ENCODE measurements around the gene HK1. TPM values are rescaled to one million over a fixed set of nuclear protein-coding genes. Genes with fewer than 3 reads are reported as not detected.
A peak's percentile ranks its signal among the peaks of the same experiment; 100 is the strongest.

HK1 gene
- total and polyA plus RNA-seq, 7 experiments from 2014 or later, result 60.1 to 144 (median 83.8) TPM

GRCh38 chr10:69409968-69410367 is 131.7 kb downstream of the HK1 start:
- no peak for ATAC-seq

GRCh38 chr10:69410487-69410886 is 132.2 kb downstream of the HK1 start:
- DNase-seq (no peak), ATAC-seq (no peak)
- Mint-ChIP-seq H3K4me1 (peaks cover 14 to 28% (median 20%) of the 10 kb centered on the region in 7 donors), H3K4me3 (peak overlapping the region in 1 of 10 donors; percentile 58), H3K9me3 (peaks cover 0 to 1% (median 0%) of the 10 kb centered on the region in 11 donors), H3K36me3 (no peaks in the 10 kb centered on the region), H3K27me3 (no peaks in the 10 kb centered on the region), H3K27ac (peak overlapping the region in 2 of 9 donors; percentile 56 to 66)
- H3K4me3 ChIP-seq (ENCODE audit: low read length), result no peak overlapping the region
- H3K4me1 ChIP-seq (ENCODE audit: control insufficient read depth in 2 of 2, insufficient read depth in 2 of 2, low read length in 2 of 2), result peaks cover 13 to 14% of the 10 kb centered on the region in 2 donors
- H3K9me3 ChIP-seq (ENCODE audit: control insufficient read depth in 2 of 3, low read length in 3 of 3), result no peaks in the 10 kb centered on the region
- no peaks in the 10 kb centered on the region for H3K36me3 ChIP-seq (ENCODE audit: control insufficient read depth in 2 of 3, insufficient read depth in 3 of 3, low read length in 3 of 3)
- intact Hi-C loops (cut with micrococcal nuclease), result loop anchor here in 1 of 2 donors (5.0 kb wide), 1 partner anchor 1333 kb away; the partner anchor contains the start of gene HERC4
- POLR2A ChIA-PET, result interaction anchor here (0.7 to 2.1 kb wide), 3 partner anchors 13 to 97 kb away, joined by 3 to 13 read pairs (median 4); no protein-coding TSS in a partner anchor
- CTCF ChIA-PET, result interaction anchor here (0.5 to 1.2 kb wide), 2 partner anchors 97 to 175 kb away, joined by 3 to 5 read pairs; no protein-coding TSS in a partner anchor
- no peaks in the 10 kb centered on the region for H3K27me3 ChIP-seq (ENCODE audit: control insufficient read depth in 2 of 2, insufficient read depth in 2 of 2, low read length in 2 of 2)
- no peak overlapping the region for H3K27ac ChIP-seq (ENCODE audit: low read depth, low read length)

More at GRCh38 chr10:69409968-69410367, 131.7 kb downstream of the HK1 start:
- no peak overlapping the region for H3K27ac ChIP-seq (ENCODE audit: low read depth, low read length)
- no peaks in the 10 kb centered on the region for H3K9me3 ChIP-seq (ENCODE audit: control insufficient read depth in 2 of 3, low read length in 3 of 3)
- ChIA-PET POLR2A (interaction anchor here (0.7 to 2.1 kb wide), 2 partner anchors 14 to 16 kb away, joined by 3 to 13 read pairs; no protein-coding TSS in a partner anchor), CTCF (interaction anchor here (1.2 kb wide), 1 partner anchor 97 kb away, joined by 3 read pairs; no protein-coding TSS in a partner anchor)
- no peaks in the 10 kb centered on the region for H3K27me3 ChIP-seq (ENCODE audit: control insufficient read depth in 2 of 2, insufficient read depth in 2 of 2, low read length in 2 of 2)
- Mint-ChIP-seq H3K27me3 (no peaks in the 10 kb centered on the region), H3K27ac (peak overlapping the region in 3 of 9 donors; percentile 14 to 95 (median 36)), H3K9me3 (peaks cover 0 to 1% (median 0%) of the 10 kb centered on the region in 11 donors), H3K4me3 (no peak overlapping the region), H3K36me3 (no peaks in the 10 kb centered on the region), H3K4me1 (peaks cover 14 to 28% (median 20%) of the 10 kb centered on the region in 7 donors)
- no peak for DNase-seq
- peaks cover 13 to 14% of the 10 kb centered on the region in 2 donors for H3K4me1 ChIP-seq (ENCODE audit: control insufficient read depth in 2 of 2, insufficient read depth in 2 of 2, low read length in 2 of 2)
- no peak overlapping the region for H3K4me3 ChIP-seq (ENCODE audit: low read length)
- no peaks in the 10 kb centered on the region for H3K36me3 ChIP-seq (ENCODE audit: control insufficient read depth in 2 of 3, insufficient read depth in 3 of 3, low read length in 3 of 3)
- intact Hi-C loops (cut with micrococcal nuclease), result loop anchor here (1.0 to 5.0 kb wide), 6 partner anchors 16 to 1648 kb away; partner anchors contain the start of gene HERC4 (in 1 of the 2)

- Histone ChIP-seq H3K9me3 (ENCODE audit: control insufficient read depth in 2 of 3, low read length in 3 of 3) (no peaks in the 10 kb centered on the region), H3K27ac (ENCODE audit: low read depth, low read length) (no peak overlapping the region), H3K4me1 (ENCODE audit: control insufficient read depth in 2 of 2, insufficient read depth in 2 of 2, low read length in 2 of 2) (peaks cover 13 to 14% of the 10 kb centered on the region in 2 donors), H3K27me3 (ENCODE audit: control insufficient read depth in 2 of 2, insufficient read depth in 2 of 2, low read length in 2 of 2) (no peaks in the 10 kb centered on the region), H3K4me3 (ENCODE audit: low read length) (no peak overlapping the region), H3K36me3 (ENCODE audit: control insufficient read depth in 2 of 3, insufficient read depth in 3 of 3, low read length in 3 of 3) (no peaks in the 10 kb centered on the region)
- ATAC-seq (no peak), DNase-seq (no peak)
- ChIA-PET CTCF (interaction anchor here (0.8 to 1.2 kb wide), 3 partner anchors 8 to 96 kb away, joined by 3 to 5 read pairs (median 3); no protein-coding TSS in a partner anchor), POLR2A (interaction anchor here (0.7 to 2.1 kb wide), 3 partner anchors 12 to 96 kb away, joined by 3 to 13 read pairs (median 4); no protein-coding TSS in a partner anchor)
- Mint-ChIP-seq H3K9me3 (peaks cover 0 to 1% (median 0%) of the 10 kb centered on the region in 11 donors), H3K27me3 (peaks cover 0 to 3% (median 0%) of the 10 kb centered on the region in 5 donors), H3K4me1 (peaks cover 11 to 27% (median 20%) of the 10 kb centered on the region in 7 donors), H3K27ac (peak overlapping the region in 2 of 9 donors; percentile 17 to 73), H3K4me3 (no peak overlapping the region), H3K36me3 (no peaks in the 10 kb centered on the region)
- intact Hi-C loops (cut with micrococcal nuclease), result loop anchor here in 1 of 2 donors (5.0 kb wide), 1 partner anchor 1334 kb away; the partner anchor contains the start of gene HERC4
Measured at GRCh38 chr10:69411476-69411875, 133.2 kb downstream of the HK1 start.

- no peak overlapping the region for H3K4me3 ChIP-seq (ENCODE audit: low read length)
- intact Hi-C loops (cut with micrococcal nuclease), result loop anchor here in 1 of 2 donors (5.0 kb wide), 1 partner anchor 1335 kb away; the partner anchor contains the start of gene HERC4
- peaks cover 9 to 27% (median 20%) of the 10 kb centered on the region in 7 donors for H3K4me1 Mint-ChIP-seq
- H3K27ac Mint-ChIP-seq, result peak overlapping the region in 1 of 9 donors; percentile 25
- no peaks in the 10 kb centered on the region for H3K36me3 ChIP-seq (ENCODE audit: control insufficient read depth in 2 of 3, insufficient read depth in 3 of 3, low read length in 3 of 3)
- peaks cover 0 to 1% (median 0%) of the 10 kb centered on the region in 11 donors for H3K9me3 Mint-ChIP-seq
- no peak overlapping the region for H3K27ac ChIP-seq (ENCODE audit: low read depth, low read length)
- no peaks in the 10 kb centered on the region for H3K27me3 ChIP-seq (ENCODE audit: control insufficient read depth in 2 of 2, insufficient read depth in 2 of 2, low read length in 2 of 2)
- peaks cover 0 to 4% (median 0%) of the 10 kb centered on the region in 5 donors for H3K27me3 Mint-ChIP-seq
- no peaks in the 10 kb centered on the region for H3K9me3 ChIP-seq (ENCODE audit: control insufficient read depth in 2 of 3, low read length in 3 of 3)
- ATAC-seq, result no peak
- ChIA-PET POLR2A (interaction anchor here (0.6 to 1.1 kb wide), 2 partner anchors 40 to 211 kb away, joined by 3 read pairs; no protein-coding TSS in a partner anchor), CTCF (no interaction called here)
- no peak for DNase-seq
- H3K4me1 ChIP-seq (ENCODE audit: control insufficient read depth in 2 of 2, insufficient read depth in 2 of 2, low read length in 2 of 2), result peaks cover 13 to 14% of the 10 kb centered on the region in 2 donors
- H3K36me3 Mint-ChIP-seq, result no peaks in the 10 kb centered on the region
- no peak overlapping the region for H3K4me3 Mint-ChIP-seq
Measured at GRCh38 chr10:69412232-69412790, 134.0 kb downstream of the HK1 start.

- peaks cover 0 to 4% (median 0%) of the 10 kb centered on the region in 5 donors for H3K27me3 Mint-ChIP-seq
- Histone ChIP-seq H3K9me3 (ENCODE audit: control insufficient read depth in 2 of 3, low read length in 3 of 3) (no peaks in the 10 kb centered on the region), H3K4me1 (ENCODE audit: control insufficient read depth in 2 of 2, insufficient read depth in 2 of 2, low read length in 2 of 2) (peaks cover 7% of the 10 kb centered on the region in 2 donors), H3K4me3 (ENCODE audit: low read length) (no peak overlapping the region), H3K27me3 (ENCODE audit: control insufficient read depth in 2 of 2, insufficient read depth in 2 of 2, low read length in 2 of 2) (no peaks in the 10 kb centered on the region), H3K36me3 (ENCODE audit: control insufficient read depth in 2 of 3, insufficient read depth in 3 of 3, low read length in 3 of 3) (no peaks in the 10 kb centered on the region), H3K27ac (ENCODE audit: low read depth, low read length) (no peak overlapping the region)
- DNase-seq, result no peak
- no peaks in the 10 kb centered on the region for H3K36me3 Mint-ChIP-seq
- ATAC-seq, result no peak
- H3K9me3 Mint-ChIP-seq, result no peaks in the 10 kb centered on the region
- no peak overlapping the region for H3K4me3 Mint-ChIP-seq
- peak overlapping the region in 1 of 9 donors; percentile 39 for H3K27ac Mint-ChIP-seq
- peaks cover 4 to 20% (median 13%) of the 10 kb centered on the region in 7 donors for H3K4me1 Mint-ChIP-seq
- intact Hi-C loops (cut with micrococcal nuclease), result loop anchor here in 1 of 2 donors (5.0 kb wide), 1 partner anchor 1336 kb away; the partner anchor contains the start of gene HERC4
- ChIA-PET CTCF (interaction anchor here (0.6 kb wide), 1 partner anchor 1055 kb away, joined by 3 read pairs; no protein-coding TSS in a partner anchor), POLR2A (interaction anchor here (0.6 kb wide), 1 partner anchor 458 kb away, joined by 3 read pairs; the partner anchor contains the start of gene DDX21)
Measured at GRCh38 chr10:69413221-69413865, 135.0 kb downstream of the HK1 start.

All from naive thymus-derived CD4-positive, alpha-beta T cell (primary cell).